SKM-1 (cell line): ENCODE measurements around the gene GPR132.
"Not testable (repeated sequence)": the region's sequence is repeated elsewhere in the genome, so short reads cannot be mapped to it uniquely, and the experiment has no call there.

Experiments
- DNase-seq: peaks from one replicate; lab custom pipeline; 2025; ENCODE audit not compliant: unreplicated experiment; lab: John Stamatoyannopoulos, UW

Gene GPR132

DNA sequence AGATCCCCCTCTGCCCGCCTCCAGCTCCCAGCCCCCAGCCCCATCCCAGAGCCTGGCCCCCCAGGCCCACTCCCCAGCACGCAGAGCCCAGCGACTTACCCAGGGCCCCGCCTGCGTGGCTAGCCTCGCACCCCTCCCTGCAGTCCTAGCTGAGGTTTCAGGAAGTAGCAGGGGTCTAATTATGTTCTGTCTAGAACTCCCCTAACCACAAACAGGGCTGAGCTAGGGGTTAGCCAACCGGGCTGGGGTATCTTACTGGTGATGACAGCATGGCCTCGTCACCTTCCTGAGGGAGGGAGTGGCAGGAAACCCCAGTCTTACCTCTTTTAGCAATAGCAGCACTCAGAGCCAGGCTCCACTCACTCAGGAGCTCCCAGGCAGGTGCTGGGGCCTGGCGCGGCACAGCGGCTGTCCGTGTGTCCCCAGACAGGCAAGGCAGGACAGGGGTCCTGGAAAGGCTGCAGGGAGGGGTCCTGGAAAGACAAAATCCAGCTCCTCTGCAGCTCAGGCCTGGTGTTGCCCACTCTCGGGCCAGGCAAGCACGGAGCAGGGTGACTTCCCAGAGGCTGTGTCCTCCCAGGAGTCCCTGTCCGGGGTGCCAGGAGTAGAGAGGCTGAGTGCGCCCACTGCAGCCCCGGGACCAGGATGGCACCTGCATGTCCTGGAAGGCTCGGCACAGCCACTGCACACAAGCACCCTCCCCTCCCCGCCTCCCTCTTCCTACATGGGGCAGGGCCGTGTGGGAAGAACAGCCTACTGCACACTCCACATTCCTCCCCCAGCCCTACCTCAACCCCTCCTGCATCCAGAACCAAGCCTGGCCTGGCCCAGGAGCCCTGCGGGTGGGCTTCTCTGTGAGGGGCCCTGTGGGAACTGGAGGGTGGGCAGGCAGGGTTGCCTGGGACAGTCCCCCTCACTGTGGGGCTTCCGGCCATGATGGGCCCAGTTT is at the start of gene GPR132:
Gene GPR132 (minus strand): TSS at position 151 of the 949 bp plus-strand sequence. CDS start 10,010 bp downstream, outside the sequence.
- DNase-seq: peak; percentile 90

GRCh38 chr14:105109243-105109642 is 44.0 kb upstream of the GPR132 start:
- DNase-seq: not testable (repeated sequence)

DNA sequence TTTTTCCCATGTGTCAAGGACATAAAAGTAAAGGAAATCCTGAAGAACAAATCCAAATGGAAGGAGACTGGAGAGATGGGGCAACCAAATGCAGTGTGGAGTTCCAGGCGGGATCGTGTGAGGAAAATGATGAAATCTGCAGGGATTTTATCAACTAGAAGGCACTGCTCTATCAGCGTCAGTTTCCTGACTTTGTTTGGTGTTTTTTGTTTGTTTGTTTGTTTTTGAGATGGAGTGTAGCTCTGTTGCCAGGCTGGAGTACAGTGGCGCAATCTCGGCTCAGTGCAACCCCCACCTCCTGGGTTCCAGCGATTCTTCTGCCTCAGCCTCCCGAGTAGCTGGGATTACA is 43.3 kb upstream of the GPR132 start:
- DNase-seq: no peak

- no peak for DNase-seq
Measured at GRCh38 chr14:105107781-105108515, 42.7 kb upstream of the GPR132 start.

- no peak for DNase-seq
Measured at GRCh38 chr14:105107351-105107750, 42.1 kb upstream of the GPR132 start.

DNA sequence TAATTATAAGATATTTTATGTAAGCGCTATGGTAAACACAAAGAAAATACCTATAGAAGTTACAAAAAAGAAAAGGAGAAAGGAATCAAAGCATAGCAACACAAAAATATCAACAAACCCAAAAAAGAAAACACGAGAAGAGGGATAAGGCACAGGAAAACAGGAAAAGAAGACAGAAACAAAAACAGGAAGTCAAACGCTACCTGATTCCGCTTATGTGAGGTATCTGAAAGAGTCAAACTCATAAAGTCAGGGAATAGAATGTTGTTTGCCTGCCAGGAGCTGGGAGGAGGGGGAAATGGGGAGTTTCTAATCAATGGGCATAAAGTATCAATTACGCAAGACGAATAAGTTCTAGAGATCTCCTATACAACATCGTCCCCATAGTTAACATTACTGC is 39.9 kb upstream of the GPR132 start:
- no peak for DNase-seq

DNA sequence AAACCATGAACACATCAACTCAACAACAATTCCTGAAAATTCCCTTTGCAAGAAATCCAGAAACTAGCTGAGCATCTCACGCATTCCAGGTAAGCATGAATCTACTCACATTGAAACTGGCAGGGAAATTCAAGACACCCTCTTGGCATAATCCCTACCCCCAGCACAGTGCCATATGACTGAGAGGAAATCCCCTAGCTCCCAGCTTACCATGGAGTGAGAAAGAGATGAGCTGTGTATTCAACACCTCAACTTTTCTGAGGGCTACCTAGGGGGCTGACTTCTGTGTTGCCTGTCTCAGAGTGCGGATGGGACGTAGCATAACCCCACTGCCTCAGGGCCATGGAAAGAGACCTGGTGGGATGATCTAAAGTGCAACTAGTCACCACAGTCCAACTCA is 37.7 kb upstream of the GPR132 start:
- DNase-seq: no peak

GRCh38 chr14:105102361-105102870 is 37.2 kb upstream of the GPR132 start:
- no peak for DNase-seq

DNA sequence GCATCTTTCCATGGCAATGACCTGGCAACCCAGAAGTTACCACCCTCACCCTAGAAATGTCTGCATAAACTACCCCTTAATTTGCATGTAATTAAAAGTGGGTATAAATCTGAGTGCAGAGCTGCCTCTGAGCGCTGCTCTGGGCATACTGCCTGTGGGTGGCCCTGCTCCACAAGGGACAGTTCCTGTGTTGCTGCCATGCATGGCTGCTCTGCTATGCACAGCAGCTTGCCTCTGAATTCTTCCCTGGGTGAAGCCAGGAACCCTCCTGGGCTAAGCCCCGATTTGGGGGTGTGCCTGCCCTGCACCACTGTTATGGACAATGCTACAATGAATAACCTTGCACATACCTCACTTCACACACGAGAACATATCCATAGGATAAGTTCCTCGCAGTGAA is 35.7 kb upstream of the GPR132 start:
- no peak for DNase-seq

GRCh38 chr14:105099778-105100177 is 34.5 kb upstream of the GPR132 start:
- DNase-seq: no peak

DNA sequence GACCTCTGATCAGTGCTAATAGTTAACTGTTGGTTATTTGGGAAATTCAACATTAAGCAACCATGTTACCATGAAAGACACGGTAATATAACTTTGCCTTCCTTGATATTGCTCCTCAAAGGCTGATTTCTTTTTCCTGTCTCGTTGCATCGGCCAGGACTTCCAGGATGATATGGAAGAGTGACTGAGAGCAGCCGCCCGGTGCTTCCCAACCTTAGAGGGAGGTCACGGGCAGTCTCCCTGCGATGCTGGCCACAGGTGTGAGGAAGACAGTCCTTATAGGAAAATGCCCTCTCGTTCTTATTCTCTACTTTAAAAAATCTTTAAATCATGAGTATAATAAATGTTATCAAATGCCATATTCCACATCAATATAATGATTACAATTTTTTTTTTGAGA is 33.1 kb upstream of the GPR132 start:
- no peak for DNase-seq

DNA sequence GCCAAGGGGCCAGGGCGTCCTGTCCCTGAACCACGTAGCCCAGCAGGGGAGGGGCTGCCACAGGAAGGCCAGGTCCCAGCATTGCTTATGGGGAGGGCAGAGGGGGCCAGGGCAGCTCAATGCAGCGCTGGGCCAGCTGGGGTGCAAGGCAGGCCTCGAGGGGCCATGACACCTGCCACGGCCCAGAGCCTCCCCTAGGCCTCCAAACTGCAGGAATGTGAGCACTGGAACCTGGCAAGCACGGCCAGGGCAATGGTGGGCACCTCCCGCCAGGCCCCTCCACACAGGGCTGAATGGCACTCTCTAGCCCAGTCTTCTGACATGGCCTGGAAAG is 32.5 kb upstream of the GPR132 start:
- DNase-seq: no peak

- DNase-seq: no peak
Measured at GRCh38 chr14:105096206-105096875, 31.1 kb upstream of the GPR132 start.

DNA sequence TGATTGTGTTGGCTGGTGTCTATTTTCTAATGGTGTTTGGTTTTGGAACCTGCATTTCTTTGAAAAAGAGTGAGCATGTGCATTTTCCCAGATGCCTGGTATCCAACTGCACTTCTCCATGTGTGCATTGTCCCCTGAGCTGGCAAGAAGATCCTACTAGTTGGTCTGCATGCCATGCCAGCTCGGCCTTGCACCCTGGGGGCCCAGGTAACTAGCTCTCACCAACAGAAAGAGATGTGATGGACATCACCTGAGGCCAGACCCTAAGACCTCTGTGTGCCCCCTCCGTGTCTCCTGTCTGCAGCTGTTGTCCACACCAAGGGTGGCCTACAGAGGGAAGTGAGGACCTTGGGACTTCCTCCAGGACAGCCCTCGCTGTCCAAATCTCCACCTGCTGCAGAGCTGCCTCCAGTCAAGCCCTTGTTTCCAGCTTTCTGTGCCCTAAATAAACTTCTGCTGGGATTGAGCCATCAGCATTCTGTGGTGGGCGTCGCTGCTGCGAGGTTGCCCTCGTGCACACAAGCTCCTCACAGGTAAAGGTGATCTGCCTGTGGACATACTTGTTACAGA is 30.1 kb upstream of the GPR132 start:
- no peak for DNase-seq

- DNase-seq: no peak
Measured at GRCh38 chr14:105094193-105094907, 29.1 kb upstream of the GPR132 start.

DNA sequence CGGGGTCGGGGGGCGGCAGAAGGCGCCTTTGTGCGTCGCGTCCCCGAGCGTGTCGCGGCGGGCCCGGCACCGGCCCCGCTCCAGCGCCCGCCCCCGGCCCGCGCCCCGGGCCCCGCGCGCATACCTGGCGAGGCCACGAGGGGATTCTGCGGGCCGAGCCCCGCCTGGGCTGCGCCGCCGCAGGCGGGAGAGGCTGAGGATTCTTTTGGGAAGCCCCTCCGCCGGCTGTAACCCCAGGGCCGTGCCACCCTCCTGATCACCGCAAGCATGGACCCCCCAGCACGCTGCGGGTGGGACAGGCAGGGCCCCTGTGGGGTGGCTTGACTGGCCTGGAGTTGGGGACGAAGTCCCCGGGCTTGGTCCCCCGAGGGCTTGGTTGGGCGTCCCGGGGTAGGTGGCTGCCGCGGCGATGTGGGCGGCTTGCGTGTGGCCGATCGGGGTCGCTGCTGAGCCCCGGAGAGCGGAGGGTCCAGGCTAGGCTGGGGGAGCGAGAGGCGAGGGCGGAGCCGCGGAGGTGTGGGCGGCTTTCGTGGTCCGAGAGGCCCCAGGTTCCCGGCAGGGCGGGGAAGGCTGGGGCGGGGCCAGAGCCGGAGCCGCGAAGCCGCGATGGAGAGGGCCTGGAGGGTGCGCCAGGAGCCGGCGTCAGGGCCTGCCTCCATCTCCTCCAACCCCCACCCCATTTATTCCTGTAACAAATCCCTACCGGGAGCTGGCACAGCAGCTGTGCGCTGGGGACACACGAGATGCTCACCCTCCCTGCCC is 28.4 kb upstream of the GPR132 start:
- DNase-seq: no peak

- no peak for DNase-seq
Measured at GRCh38 chr14:105093038-105093430, 27.8 kb upstream of the GPR132 start.

- no peak for DNase-seq
Measured at GRCh38 chr14:105092171-105093037, 27.2 kb upstream of the GPR132 start.
